Cardiac fibroblast (primary cell): ENCODE results near the gene EPHA5.

Experiments
- DNase-seq, 2 donors: peaks; one replicate each; pipeline versions ENCODE4 v3.0.0 to v3.0.0-alpha.2; 2010; ENCODE audit warnings: low read depth in 2 of 2
- H3K4me3 ChIP-seq, 2 donors: replicated peaks in 1 of 2; 1 replicate in 1 of 2; 2 replicates in 1 of 2; pipeline ENCODE4 v1.5.1; 2011; ENCODE audit warnings: low read depth in 2 of 2, low read length in 2 of 2, mild to moderate bottlenecking in 2 of 2, moderate library complexity in 1 of 2
- TF ChIP-seq, protein P1 (sequence below): IDR thresholded peaks from one replicate; pipeline ENCODE4 v1.5.1; 2011; ENCODE audit warnings: low read depth, mild to moderate bottlenecking, low read length, inconsistent platforms

EPHA5 gene

GRCh38 chr4:65559270-65559669 is 111.0 kb downstream of the EPHA5 start:
- TF ChIP-seq, protein P1, sequence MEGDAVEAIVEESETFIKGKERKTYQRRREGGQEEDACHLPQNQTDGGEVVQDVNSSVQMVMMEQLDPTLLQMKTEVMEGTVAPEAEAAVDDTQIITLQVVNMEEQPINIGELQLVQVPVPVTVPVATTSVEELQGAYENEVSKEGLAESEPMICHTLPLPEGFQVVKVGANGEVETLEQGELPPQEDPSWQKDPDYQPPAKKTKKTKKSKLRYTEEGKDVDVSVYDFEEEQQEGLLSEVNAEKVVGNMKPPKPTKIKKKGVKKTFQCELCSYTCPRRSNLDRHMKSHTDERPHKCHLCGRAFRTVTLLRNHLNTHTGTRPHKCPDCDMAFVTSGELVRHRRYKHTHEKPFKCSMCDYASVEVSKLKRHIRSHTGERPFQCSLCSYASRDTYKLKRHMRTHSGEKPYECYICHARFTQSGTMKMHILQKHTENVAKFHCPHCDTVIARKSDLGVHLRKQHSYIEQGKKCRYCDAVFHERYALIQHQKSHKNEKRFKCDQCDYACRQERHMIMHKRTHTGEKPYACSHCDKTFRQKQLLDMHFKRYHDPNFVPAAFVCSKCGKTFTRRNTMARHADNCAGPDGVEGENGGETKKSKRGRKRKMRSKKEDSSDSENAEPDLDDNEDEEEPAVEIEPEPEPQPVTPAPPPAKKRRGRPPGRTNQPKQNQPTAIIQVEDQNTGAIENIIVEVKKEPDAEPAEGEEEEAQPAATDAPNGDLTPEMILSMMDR, result no peak
- no peak overlapping the region for H3K4me3 ChIP-seq
- no peak for DNase-seq

DNA sequence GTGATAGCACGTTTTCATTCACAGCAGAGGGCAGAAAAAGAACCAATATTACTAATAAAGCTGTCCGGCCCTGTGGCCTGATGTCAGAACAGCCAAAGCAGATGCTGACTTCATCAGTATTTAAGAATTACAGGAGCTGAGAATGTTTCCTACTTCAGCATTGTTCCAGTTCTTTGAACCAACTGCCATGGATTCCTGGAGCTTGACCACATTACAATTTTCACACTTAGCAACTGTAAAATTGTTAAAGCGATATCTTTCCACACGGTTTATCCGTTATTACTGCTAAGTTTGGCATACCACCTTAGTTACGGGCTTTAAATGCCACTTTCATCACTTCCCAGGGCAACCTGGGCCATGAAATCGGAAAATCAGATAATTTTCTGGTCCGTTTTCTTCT is 118.2 kb downstream of the EPHA5 start:
- H3K4me3 ChIP-seq, result no peak overlapping the region
- TF ChIP-seq, protein P1, result no peak
- no peak for DNase-seq

DNA sequence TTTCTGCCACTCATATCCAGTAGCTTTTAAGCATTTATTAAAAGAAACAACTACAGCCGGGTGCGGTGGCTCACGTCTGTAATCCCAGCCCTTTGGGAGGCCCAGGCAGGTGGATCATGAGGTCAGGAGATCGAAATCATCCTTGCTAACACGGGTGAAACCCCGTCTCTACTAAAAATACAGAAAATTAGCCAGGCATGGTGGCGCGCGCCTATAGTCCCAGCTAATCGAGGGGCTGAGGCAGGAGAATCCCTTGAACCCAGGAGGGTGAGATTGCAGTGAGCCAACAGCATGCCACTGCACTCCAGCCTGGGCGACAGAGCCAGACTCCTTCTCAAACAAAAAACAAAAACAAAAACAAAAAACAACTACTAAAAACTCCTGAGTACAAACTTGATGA is 119.8 kb downstream of the EPHA5 start:
- DNase-seq, result no peak
- TF ChIP-seq, protein P1, result no peak
- H3K4me3 ChIP-seq, result no peak overlapping the region

DNA sequence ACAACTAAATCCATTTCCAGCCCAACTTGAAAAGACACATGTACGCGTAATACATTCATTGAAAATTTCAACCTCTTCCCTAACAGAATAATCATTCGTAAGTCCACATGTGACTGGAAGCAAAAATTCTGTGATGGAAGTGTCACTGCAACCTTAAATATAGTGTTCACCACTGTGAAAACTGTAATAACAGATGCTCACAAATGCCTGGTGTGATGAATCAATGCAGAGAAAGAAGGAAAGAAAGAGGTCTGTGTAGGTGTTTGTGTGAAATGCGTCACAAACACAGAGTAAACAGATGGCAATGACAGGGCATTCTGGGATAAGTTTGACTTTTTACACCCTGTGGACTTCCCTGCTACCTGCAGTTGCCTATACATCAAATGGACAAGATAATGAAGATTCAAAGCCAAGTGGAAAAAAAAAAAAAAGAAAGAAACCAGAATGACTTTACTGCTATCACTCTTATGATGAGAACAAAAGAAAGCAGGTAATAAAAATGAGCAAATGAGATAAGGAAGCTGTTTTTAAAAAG is 123.3 kb downstream of the EPHA5 start:
- DNase-seq, result no peak
- no peak overlapping the region for H3K4me3 ChIP-seq
- TF ChIP-seq, protein P1, result no peak

DNA sequence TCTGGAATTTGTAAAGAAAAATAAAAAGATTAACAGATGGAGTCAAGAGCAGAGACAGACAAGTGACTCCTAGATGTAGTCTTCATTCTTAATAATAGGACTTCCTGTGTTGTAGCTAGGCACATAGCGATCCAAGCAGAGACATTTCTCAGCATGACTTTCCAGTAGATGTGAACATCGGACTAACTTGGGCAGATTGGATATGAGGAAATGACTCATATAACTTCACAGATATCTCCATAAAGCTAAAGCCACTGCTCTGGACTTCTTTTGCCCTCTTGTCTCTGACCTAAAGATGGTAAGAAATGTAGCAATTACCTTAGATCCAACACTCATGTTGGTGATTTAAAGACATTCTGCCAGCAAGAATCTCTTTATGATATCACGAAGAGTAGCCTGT is 131.7 kb downstream of the EPHA5 start:
- H3K4me3 ChIP-seq, result no peak overlapping the region
- DNase-seq, result peak; percentile 33 to 69
- TF ChIP-seq, protein P1, result no peak

- H3K4me3 ChIP-seq, result no peak overlapping the region
- TF ChIP-seq, protein P1, result no peak
- peak in 1 of 2 donors; percentile 20 for DNase-seq
These were observed 135.2 kb downstream of the EPHA5 start for GRCh38 chr4:65535113-65535512.

DNA sequence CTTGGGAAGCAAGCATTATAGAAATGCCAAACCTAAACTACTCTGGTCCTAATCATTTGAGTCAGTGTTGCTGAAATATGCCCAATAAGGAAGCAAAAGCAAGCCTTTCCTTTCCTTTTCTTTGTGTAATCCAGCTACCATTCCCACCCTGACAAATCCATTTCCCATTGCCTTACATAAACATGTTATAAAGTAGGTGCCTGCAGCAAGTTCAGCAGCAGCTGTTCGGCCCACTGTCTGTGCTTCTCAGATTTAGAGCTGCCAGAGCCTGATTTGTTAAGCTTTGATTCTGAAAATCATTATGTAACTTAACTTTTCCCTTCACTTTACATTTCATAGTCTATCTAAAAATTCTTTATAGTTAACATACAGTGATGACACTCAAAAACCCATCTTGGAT is 148.6 kb downstream of the EPHA5 start:
- no peak overlapping the region for H3K4me3 ChIP-seq
- no peak for DNase-seq
- TF ChIP-seq, protein P1, result no peak
